T-helper 17 cell (primary cell): ENCODE data around the gene CTSK. TPM values are rescaled to one million over a fixed set of nuclear protein-coding genes. Genes with fewer than 3 reads are reported as not detected.

Experiments used
- ATAC-seq: fragments of 150-1000 bp; cut with Tn5 transposase; 2 replicates; pipeline ENCODE4 v1.10.0; 2021; ENCODE audit warnings: mild to moderate bottlenecking, moderate library complexity
- DNase-seq, 3 donors: peaks; one replicate each; pipeline versions ENCODE4 v3.0.0 to v3.0.0-alpha.2; 2020 to 2021
- H3K9me3 ChIP-seq: one replicate; pipeline ENCODE4 v1.7.0; 2013; ENCODE audit warnings: low read length, mild to moderate bottlenecking; ENCODE audit not compliant: control insufficient read depth, poor library complexity, severe bottlenecking
- H3K27ac Mint-ChIP-seq: one replicate; pipeline ENCODE4 v1.8.0; 2022; ENCODE audit warnings: mild to moderate bottlenecking, moderate library complexity, mixed read lengths
- H3K27me3 Mint-ChIP-seq: one replicate; pipeline ENCODE4 v1.8.0; 2022; ENCODE audit warnings: mixed read lengths
- H3K36me3 Mint-ChIP-seq: one replicate; pipeline ENCODE4 v1.8.0; 2022; ENCODE audit warnings: low read depth, mixed read lengths
- H3K4me1 Mint-ChIP-seq: one replicate; pipeline ENCODE4 v1.8.0; 2022; ENCODE audit warnings: mild to moderate bottlenecking, mixed read lengths
- H3K4me3 Mint-ChIP-seq: one replicate; pipeline ENCODE4 v1.8.0; 2022; ENCODE audit warnings: mild to moderate bottlenecking, moderate library complexity, mixed read lengths
- total RNA-seq, 4 donors: library from RNA in 2 of 4; stranded (reverse) in 2 of 4; gene quantifications; one replicate each; pipeline ENCODE4 v1.2.3 and lab custom pipeline; 2022 to 2026

Gene CTSK
- total RNA-seq, 2 donors from 2014 or later = 8.7 to 10.4 TPM

DNA sequence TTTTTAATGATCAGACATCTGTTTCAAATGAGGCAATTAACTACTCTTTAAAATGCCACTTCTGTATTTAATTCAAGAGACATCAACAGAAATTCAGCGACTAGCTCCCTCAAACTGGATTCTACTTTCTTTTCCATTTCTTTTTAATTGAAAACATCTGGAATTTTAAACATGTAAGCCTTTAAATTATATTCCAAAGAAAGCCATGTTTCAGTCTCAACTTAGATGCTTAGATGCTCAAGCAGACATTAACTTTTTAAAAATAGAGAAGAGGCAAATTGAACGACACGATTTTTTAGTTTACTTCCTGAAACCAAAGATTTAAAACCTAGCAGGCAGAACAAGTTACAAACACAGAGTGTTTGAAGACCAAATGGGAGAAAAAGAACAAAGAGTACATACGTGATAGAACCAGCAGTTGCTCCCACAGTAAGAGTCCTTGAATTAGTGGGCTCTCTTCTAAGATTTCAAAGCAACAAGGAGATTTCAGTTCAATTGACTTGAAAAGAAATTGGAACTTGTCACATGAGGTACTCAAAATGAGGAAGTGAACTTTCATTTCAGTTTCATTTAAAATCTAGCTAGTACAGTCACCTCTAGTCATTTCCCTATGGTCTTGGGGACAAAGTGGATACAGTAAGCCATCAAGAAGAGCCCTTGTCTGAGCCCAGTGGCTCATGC is 42.6 kb downstream of the CTSK start, which contains the start of gene CTSS:
Gene CTSS (minus strand): TSS at position 483 of the 681 bp plus-strand sequence. CDS start 1,015 bp downstream, outside the sequence.
- ATAC-seq (peak; percentile 71), DNase-seq (no peak)
- Mint-ChIP-seq H3K27me3 (no peaks in the 10 kb centered on the region), H3K4me3 (peak within 1 kb of the TSS; percentile 99), H3K36me3 (peaks cover 8% of the 10 kb centered on the region), H3K4me1 (peaks cover 31% of the 10 kb centered on the region), H3K27ac (peak within 1 kb of the TSS; percentile 99)
- H3K9me3 ChIP-seq = no peaks in the 10 kb centered on the region

DNA sequence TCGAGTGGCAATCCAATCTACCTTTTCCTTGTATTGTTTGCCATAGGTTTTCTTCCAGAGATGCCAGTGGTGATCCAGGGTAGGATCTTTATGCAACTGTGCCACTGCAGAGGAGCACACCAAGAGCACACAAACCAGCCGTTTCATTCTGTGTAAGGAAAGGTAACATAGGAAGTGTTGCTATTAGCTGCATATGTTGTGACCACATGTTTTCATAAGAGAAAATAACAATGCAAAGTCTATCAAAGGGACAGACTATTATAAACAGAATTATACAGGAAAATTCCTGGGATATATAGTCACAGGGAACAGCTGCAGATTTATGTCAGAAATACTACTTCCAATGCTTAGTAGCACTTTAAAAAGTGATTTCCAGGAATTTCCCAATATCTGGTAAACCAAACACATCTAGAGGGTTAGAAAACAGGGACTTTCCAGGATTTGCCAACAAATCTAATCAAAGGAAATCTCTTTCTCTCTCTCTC is 43.4 kb downstream of the CTSK start:
- H3K27me3 Mint-ChIP-seq = no peaks in the 10 kb centered on the region
- peaks cover 35% of the 10 kb centered on the region for H3K4me1 Mint-ChIP-seq
- peak overlapping the region; percentile 99 for H3K4me3 Mint-ChIP-seq
- ATAC-seq = peak; percentile 65
- H3K27ac Mint-ChIP-seq = peak overlapping the region; percentile 99
- peaks cover 11% of the 10 kb centered on the region for H3K36me3 Mint-ChIP-seq
- no peak for DNase-seq
- no peaks in the 10 kb centered on the region for H3K9me3 ChIP-seq

DNA sequence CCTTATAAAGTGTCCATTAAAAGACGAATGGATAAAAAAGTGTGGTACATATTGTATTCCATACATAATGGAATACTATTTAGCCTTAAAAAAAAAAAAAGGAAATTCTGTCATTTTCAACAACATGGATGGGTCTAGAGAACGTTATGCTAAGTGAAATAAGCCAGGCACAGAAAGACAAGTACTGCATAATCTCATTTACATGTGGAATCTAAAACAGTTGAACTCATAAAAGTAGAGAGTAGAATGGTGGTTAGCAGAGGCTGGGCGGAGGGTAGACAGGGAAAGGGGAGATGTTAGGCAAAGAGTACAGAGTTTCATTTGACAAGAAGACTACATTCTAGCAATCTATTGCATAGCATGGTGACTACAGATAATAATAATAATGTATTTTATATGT is 45.0 kb downstream of the CTSK start:
- Mint-ChIP-seq H3K36me3 (peaks cover 14% of the 10 kb centered on the region), H3K27me3 (no peaks in the 10 kb centered on the region), H3K27ac (no peak overlapping the region), H3K4me3 (peak overlapping the region; percentile 84), H3K4me1 (peaks cover 38% of the 10 kb centered on the region)
- no peak for ATAC-seq
- no peak for DNase-seq
- no peaks in the 10 kb centered on the region for H3K9me3 ChIP-seq

DNA sequence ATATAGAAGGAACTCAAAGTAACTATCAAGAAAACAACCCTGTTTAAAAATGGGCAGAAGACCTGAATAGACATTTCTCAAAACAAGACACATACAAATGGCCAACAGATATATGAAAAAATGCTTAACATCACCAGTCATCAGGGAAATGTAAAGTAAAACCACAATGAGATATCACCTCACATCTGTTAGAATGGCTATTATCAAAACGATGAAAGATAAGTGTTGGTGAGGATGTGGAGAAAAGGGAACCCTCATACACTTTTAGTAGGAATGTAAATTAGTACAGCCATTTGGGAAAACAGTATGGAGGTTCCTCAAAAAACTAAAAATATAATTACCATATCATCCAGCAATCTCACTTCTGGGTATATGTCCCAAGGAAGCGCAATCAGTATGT is 45.5 kb downstream of the CTSK start:
- Mint-ChIP-seq H3K4me3 (peak overlapping the region; percentile 84), H3K27ac (no peak overlapping the region), H3K4me1 (peaks cover 38% of the 10 kb centered on the region), H3K27me3 (no peaks in the 10 kb centered on the region), H3K36me3 (peaks cover 14% of the 10 kb centered on the region)
- ATAC-seq (no peak), DNase-seq (no peak)
- no peaks in the 10 kb centered on the region for H3K9me3 ChIP-seq

DNA sequence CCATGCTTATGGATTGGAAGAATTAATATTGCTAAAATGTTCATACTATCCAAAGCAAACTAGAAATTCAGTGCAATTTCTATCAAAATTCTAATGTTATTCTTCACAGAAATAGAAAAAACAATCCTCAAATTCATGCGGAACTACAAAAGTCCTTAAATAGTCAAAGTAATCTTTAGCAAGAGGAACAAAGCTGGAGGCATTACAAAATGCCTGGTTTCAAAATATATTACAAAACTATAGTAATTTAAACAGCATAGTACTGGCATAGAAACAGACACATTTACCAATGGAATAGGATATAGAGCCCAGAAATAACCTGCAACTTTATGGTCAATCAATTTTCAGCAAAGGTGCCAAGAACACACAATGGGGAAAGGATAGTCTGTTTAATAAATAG is 46.3 kb downstream of the CTSK start:
- H3K27me3 Mint-ChIP-seq = no peaks in the 10 kb centered on the region
- H3K9me3 ChIP-seq = no peaks in the 10 kb centered on the region
- peaks cover 16% of the 10 kb centered on the region for H3K36me3 Mint-ChIP-seq
- no peak for ATAC-seq
- peaks cover 38% of the 10 kb centered on the region for H3K4me1 Mint-ChIP-seq
- H3K4me3 Mint-ChIP-seq = peak overlapping the region; percentile 84
- no peak for DNase-seq
- no peak overlapping the region for H3K27ac Mint-ChIP-seq

DNA sequence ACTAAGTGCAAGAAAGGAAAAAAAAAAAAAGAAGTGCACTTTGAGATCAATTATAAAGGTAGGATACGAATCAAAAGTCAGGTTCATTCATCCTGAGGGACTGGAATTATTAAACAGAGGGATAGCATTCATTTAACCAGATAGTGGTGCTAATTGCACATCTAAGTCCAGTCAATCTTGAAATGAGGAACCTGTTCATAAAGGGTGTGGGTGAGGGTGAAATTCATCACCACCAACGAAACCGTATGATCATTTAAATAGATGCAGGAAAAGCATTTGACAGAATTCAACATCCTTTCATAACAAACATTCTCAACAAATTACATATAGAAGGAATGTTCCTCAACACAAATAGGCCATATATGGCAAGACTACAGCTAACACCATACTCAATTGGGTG is 48.0 kb downstream of the CTSK start:
- ATAC-seq = no peak

DNA sequence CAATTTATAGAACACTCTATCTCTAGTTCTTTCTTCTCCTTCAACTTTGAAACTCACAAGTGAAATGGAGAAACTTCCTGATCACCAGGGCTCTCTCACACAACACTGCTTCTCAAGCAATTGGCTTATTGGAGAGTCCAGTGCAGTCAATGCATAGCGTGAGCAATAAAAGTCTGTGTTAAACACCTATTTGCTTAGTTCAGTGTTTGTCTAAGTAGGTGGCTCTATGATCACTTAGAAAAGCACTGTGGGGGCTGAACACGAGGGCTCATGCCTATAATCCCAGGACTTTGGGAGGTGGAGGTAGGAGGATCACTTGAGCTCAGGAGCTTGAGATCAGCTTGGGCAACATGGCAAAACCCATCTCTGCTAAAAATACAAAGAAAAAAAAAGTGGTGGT is 54.6 kb downstream of the CTSK start:
- no peaks in the 10 kb centered on the region for H3K9me3 ChIP-seq
- DNase-seq = no peak
- Mint-ChIP-seq H3K4me3 (no peak overlapping the region), H3K36me3 (peaks cover 6% of the 10 kb centered on the region), H3K27ac (no peak overlapping the region), H3K4me1 (no peaks in the 10 kb centered on the region), H3K27me3 (no peaks in the 10 kb centered on the region)
- ATAC-seq = no peak

More for the DNA sequence above, 48.0 kb downstream of the CTSK start:
- Mint-ChIP-seq H3K27me3 (no peaks in the 10 kb centered on the region), H3K27ac (peak overlapping the region; percentile 72), H3K4me3 (no peak overlapping the region), H3K36me3 (peaks cover 13% of the 10 kb centered on the region), H3K4me1 (peaks cover 31% of the 10 kb centered on the region)
- no peaks in the 10 kb centered on the region for H3K9me3 ChIP-seq
- no peak for DNase-seq

DNA sequence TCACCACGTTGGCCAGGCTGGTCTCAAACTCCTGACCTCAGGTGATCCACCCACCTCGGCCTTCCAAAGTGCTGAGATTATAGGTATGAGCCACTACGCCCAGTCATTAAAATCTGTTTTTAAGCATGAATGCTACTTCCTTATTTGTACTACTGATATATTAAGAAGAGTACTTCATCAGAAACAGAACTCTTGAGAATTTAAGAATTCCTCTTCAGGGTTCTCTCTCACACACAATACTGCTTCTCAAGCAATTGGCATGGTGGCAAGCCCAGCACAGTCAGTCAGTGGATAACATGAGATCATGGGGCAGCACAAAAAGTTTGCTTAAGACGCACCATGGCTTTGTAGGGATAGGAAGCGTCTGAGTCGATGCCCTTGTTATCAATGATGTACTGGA is 56.6 kb downstream of the CTSK start:
- Mint-ChIP-seq H3K4me1 (no peaks in the 10 kb centered on the region), H3K27ac (no peak overlapping the region), H3K36me3 (peaks cover 4% of the 10 kb centered on the region), H3K4me3 (no peak overlapping the region), H3K27me3 (no peaks in the 10 kb centered on the region)
- no peak for ATAC-seq
- DNase-seq = no peak
- H3K9me3 ChIP-seq = no peaks in the 10 kb centered on the region

DNA sequence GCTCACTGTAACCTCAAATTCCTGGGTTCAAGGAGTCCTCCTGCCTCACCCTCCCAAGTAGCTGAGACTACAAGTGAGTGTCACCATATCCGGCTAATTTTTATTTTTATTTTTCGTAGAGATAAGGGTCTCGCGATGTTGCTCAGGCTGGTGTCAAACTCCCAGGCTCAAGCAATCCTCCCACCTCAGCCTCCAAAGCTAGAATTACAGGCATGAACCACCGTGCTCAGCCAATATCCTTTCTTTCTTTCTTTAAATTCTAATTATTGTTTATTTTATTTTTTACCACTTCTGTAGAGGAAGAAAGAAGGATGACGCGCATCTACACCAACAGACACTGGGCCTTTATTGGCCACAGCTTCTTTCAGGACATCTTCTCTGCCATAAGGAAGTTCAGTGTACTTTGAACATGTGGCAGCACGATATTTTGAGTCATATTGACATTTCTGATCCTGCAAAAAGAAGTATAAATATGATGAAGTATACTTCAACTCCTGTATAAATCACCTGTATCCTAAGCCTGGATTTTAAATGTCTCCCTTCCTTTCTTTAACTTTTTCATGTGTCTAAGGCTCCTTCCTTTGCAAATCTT is 58.2 kb downstream of the CTSK start:
- H3K4me3 Mint-ChIP-seq = no peak overlapping the region
- H3K36me3 Mint-ChIP-seq = peaks cover 4% of the 10 kb centered on the region
- DNase-seq (no peak), ATAC-seq (no peak)
- H3K27ac Mint-ChIP-seq = no peak overlapping the region
- no peaks in the 10 kb centered on the region for H3K9me3 ChIP-seq
- H3K4me1 Mint-ChIP-seq = no peaks in the 10 kb centered on the region
- no peaks in the 10 kb centered on the region for H3K27me3 Mint-ChIP-seq

DNA sequence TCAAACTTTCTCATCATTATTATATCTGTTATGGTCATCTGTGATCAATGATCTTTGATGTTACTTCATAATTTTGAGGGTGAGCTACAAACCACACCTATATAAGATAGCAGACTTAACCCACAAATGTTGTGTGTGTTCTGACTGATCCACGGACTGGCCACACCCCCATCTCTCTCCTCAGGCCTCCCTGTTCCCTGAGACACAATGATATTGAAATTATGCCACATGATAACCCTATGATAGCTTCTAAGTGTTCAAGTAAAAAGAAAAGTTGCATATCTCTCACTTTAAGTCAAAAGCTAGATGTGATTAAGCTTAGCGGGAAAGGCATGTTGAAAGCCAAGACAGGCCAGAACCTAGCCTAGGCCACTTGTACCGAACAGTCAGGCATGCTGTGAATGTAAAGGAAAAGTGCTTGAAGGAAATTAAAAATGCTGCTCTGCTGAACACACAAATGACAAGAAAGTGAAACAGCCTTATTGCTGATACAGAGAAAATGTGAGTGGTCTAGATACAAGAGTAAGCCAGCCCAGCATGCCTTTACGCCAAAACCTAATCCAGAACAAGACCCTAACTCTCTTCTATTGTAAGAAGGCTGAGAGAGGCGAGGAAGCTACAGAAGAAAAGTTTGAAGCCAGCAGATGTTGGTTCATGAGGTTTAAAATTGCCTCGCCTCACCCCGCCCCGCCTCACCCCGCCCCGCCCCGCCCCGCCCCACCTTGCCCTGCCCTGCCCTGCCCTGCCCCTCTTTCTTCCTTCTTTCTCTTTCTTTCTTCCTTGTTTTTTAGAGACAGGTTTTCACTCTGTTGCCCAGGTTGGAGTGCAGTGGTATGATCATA is 59.0 kb downstream of the CTSK start:
- no peak for ATAC-seq
- Mint-ChIP-seq H3K27ac (no peak overlapping the region), H3K4me1 (no peaks in the 10 kb centered on the region)

More for the DNA sequence above, 59.0 kb downstream of the CTSK start:
- H3K9me3 ChIP-seq = no peaks in the 10 kb centered on the region
- no peaks in the 10 kb centered on the region for H3K27me3 Mint-ChIP-seq
- no peak overlapping the region for H3K4me3 Mint-ChIP-seq
- DNase-seq = no peak
- peaks cover 4% of the 10 kb centered on the region for H3K36me3 Mint-ChIP-seq

Other genes with a start within 250 kb of the CTSK start
- 1,000 to 10,000 TPM in 1 of 2 donors, 100 to 1,000 TPM in 1; 776 to 1,091 TPM for gene MCL1, start 228.7 kb downstream of the CTSK start, total RNA-seq
- 100 to 1,000 TPM; 152 to 173 TPM for gene ENSA, start 178.6 kb downstream of the CTSK start, total RNA-seq
- gene GOLPH3L, start 111.1 kb downstream of the CTSK start, total RNA-seq = 1 to 10 TPM; 7.0 to 9.1 TPM
- gene HORMAD1, start 87.4 kb downstream of the CTSK start, total RNA-seq = under 1 TPM in 1 of 2 donors, not detected in 1; 0.80 TPM
- gene CTSS, start 42.5 kb downstream of the CTSK start, total RNA-seq = 100 to 1,000 TPM; 103 to 139 TPM
- 10 to 100 TPM; 27.3 to 32.3 TPM for gene ARNT, start 68.3 kb upstream of the CTSK start, total RNA-seq
- gene CTXND2, start 78.9 kb upstream of the CTSK start, total RNA-seq = not detected
- 10 to 100 TPM; 44.0 to 51.0 TPM for gene SETDB1, start 118.1 kb upstream of the CTSK start, total RNA-seq
- gene CERS2, start 166.6 kb upstream of the CTSK start, total RNA-seq = 100 to 1,000 TPM; 108 to 142 TPM
- under 1 TPM in 1 of 2 donors, not detected in 1; 0.15 TPM for gene ANXA9, start 174.0 kb upstream of the CTSK start, total RNA-seq
- 10 to 100 TPM; 19.0 to 31.6 TPM for gene MINDY1, start 198.6 kb upstream of the CTSK start, total RNA-seq
- gene PRUNE1, start 200.2 kb upstream of the CTSK start, total RNA-seq = 10 to 100 TPM; 15.8 to 30.0 TPM
- gene BNIPL, start 228.3 kb upstream of the CTSK start, total RNA-seq = under 1 TPM; 0.42 to 0.57 TPM
- under 1 TPM; 0.47 to 0.52 TPM for gene C1orf56, start 239.5 kb upstream of the CTSK start, total RNA-seq